GM12873 (cell line): Measurements from ENCODE around the gene DCLK1.

Source experiments
- CTCF ChIP-seq: IDR thresholded peaks from 2 replicates; pipeline ENCODE4 v1.5.1; 2012; ENCODE audit warnings: low read depth, mild to moderate bottlenecking, moderate library complexity, low read length, control low read depth; ENCODE audit not compliant: insufficient read depth; ENCODE audit errors: missing control alignments

Gene DCLK1

GRCh38 chr13:35797991-35798390 is 333.2 kb downstream of the DCLK1 start:
- TF ChIP-seq CTCF, result no peak

GRCh38 chr13:35797244-35797643 is 333.9 kb downstream of the DCLK1 start:
- no peak for TF ChIP-seq CTCF

- no peak for TF ChIP-seq CTCF
Observed at GRCh38 chr13:35796623-35797022, 334.6 kb downstream of the DCLK1 start.

- no peak for TF ChIP-seq CTCF
Observed at GRCh38 chr13:35794734-35795389, 336.3 kb downstream of the DCLK1 start.

- TF ChIP-seq CTCF, result no peak
Observed at GRCh38 chr13:35793823-35794222, 337.4 kb downstream of the DCLK1 start.

GRCh38 chr13:35792911-35793310 is 338.3 kb downstream of the DCLK1 start:
- TF ChIP-seq CTCF, result no peak

- TF ChIP-seq CTCF, result no peak
Observed at GRCh38 chr13:35792021-35792420, 339.2 kb downstream of the DCLK1 start.
